AG04450 (cell line): ENCODE results near the gene POU1F1. TPM values are rescaled to one million over a fixed set of nuclear protein-coding genes. Genes with fewer than 3 reads are reported as not detected.

Experiments used
- CTCF ChIA-PET: fragments of 300-600, 350-600 bp; formaldehyde crosslinking; extraction: SDS; loops from one replicate; lab custom pipeline; 2022; ENCODE audit warnings: antibody characterized with exemption, inconsistent platforms; lab: Charles Lee
- POLR2A ChIA-PET: fragments of 350-600 bp; formaldehyde crosslinking; extraction: SDS; loops from one replicate; lab custom pipeline; 2021; ENCODE audit warnings: antibody characterized with exemption, inconsistent platforms; lab: Yijun Ruan, JAX
- DNase-seq: peaks from one replicate; pipeline ENCODE4 v3.0.0-alpha.2; 2011; ENCODE audit warnings: low read depth, low spot score
- H3K27ac ChIP-seq: one replicate; pipeline ENCODE4 v1.5.1; 2012; ENCODE audit warnings: low read depth, low read length, control low read depth
- H3K27me3 ChIP-seq: one replicate; pipeline ENCODE4 v1.6.0; 2012; ENCODE audit warnings: low read length; ENCODE audit not compliant: control insufficient read depth, insufficient read depth
- H3K4me3 ChIP-seq: 2 replicates; pipeline ENCODE4 v1.5.1; 2011; ENCODE audit warnings: mild to moderate bottlenecking, low read depth, low read length, control low read depth
- H3K9me3 ChIP-seq: 2 replicates; pipeline ENCODE4 v1.5.1; 2012; ENCODE audit warnings: low read length; ENCODE audit not compliant: control insufficient read depth, insufficient read depth
- CTCF ChIP-seq: IDR thresholded peaks from 2 replicates; pipeline ENCODE4 v1.5.1; 2011; ENCODE audit warnings: low read depth, low read length, control low read depth, inconsistent platforms
- polyA plus RNA-seq: library from polyadenylated mRNA; depleted of rRNA; stranded (reverse); fragments of >200 nt; gene quantifications from 2 replicates; pipeline ENCODE4 v1.2.3, GENCODE V29; 2011

POU1F1 gene
- polyA plus RNA-seq, 1 experiment, result not detected

GRCh38 chr3:87317779-87318178, 41.4 kb upstream of the POU1F1 start:
- H3K9me3 ChIP-seq, result no peaks in the 10 kb centered on the region
- no peak for DNase-seq
- H3K27me3 ChIP-seq, result peaks cover 4% of the 10 kb centered on the region
- no peak overlapping the region for H3K4me3 ChIP-seq
- no peak overlapping the region for H3K27ac ChIP-seq
- CTCF ChIA-PET, result interaction anchor here (1.3 to 2.0 kb wide), 2 partner anchors 20 to 795 kb away, joined by 3 to 9 read pairs; no protein-coding TSS in a partner anchor
- POLR2A ChIA-PET, result no interaction called here
- TF ChIP-seq CTCF, result no peak

- peaks cover 5% of the 10 kb centered on the region for H3K27me3 ChIP-seq
- DNase-seq, result no peak
- POLR2A ChIA-PET, result no interaction called here
- no peaks in the 10 kb centered on the region for H3K9me3 ChIP-seq
- no peak overlapping the region for H3K27ac ChIP-seq
- TF ChIP-seq CTCF, result no peak
- CTCF ChIA-PET, result no interaction called here
- H3K4me3 ChIP-seq, result no peak overlapping the region
These were observed 37.3 kb upstream of the POU1F1 start for GRCh38 chr3:87313641-87314040.

- no peak for DNase-seq
- Histone ChIP-seq H3K27ac (no peak overlapping the region), H3K27me3 (peaks cover 5% of the 10 kb centered on the region), H3K9me3 (no peaks in the 10 kb centered on the region), H3K4me3 (no peak overlapping the region)
- ChIA-PET CTCF (interaction anchor here (6.4 kb wide), 1 partner anchor 12 kb away, joined by 36 read pairs; no protein-coding TSS in a partner anchor), POLR2A (no interaction called here)
- no peak for TF ChIP-seq CTCF
These were observed 34.9 kb upstream of the POU1F1 start for GRCh38 chr3:87311309-87311708.

GRCh38 chr3:87309601-87310000, 33.2 kb upstream of the POU1F1 start:
- TF ChIP-seq CTCF, result no peak
- CTCF ChIA-PET, result interaction anchor here (6.4 kb wide), 1 partner anchor 11 kb away, joined by 36 read pairs; no protein-coding TSS in a partner anchor
- Histone ChIP-seq H3K27ac (no peak overlapping the region), H3K4me3 (no peak overlapping the region), H3K9me3 (no peaks in the 10 kb centered on the region), H3K27me3 (peaks cover 5% of the 10 kb centered on the region)
- no peak for DNase-seq
- POLR2A ChIA-PET, result no interaction called here

GRCh38 chr3:87307805-87308204, 31.4 kb upstream of the POU1F1 start:
- no peak overlapping the region for H3K27ac ChIP-seq
- H3K9me3 ChIP-seq, result no peaks in the 10 kb centered on the region
- no peak overlapping the region for H3K4me3 ChIP-seq
- H3K27me3 ChIP-seq, result peaks cover 5% of the 10 kb centered on the region
- peak; percentile 28; the same call in 1 of the 2 replicates for TF ChIP-seq CTCF
- ChIA-PET CTCF (interaction anchor here (6.4 kb wide), 1 partner anchor 9 kb away, joined by 36 read pairs; no protein-coding TSS in a partner anchor), POLR2A (interaction anchor here (0.6 kb wide), 1 partner anchor 861 kb away, joined by 4 read pairs; no protein-coding TSS in a partner anchor)
- DNase-seq, result no peak
